GM19372 (cell line): ENCODE measurements around the gene TDRD3.
"Not testable (repeated sequence)": the region's sequence is repeated elsewhere in the genome, so short reads cannot be mapped to it uniquely, and the experiment has no call there.

Experiments
- ATAC-seq: cut with Tn5 transposase; IDR thresholded peaks from one replicate; pipeline ENCODE4 v1.9.1; 2021; ENCODE audit warnings: mild to moderate bottlenecking, low read depth, moderate library complexity; ENCODE audit not compliant: unreplicated experiment

TDRD3 gene

GRCh38 chr13:60396783-60397703, at the start of gene TDRD3:
Gene TDRD3, plus strand, starts transcription at chr13:60397220. Its CDS starts 145 bp downstream, at chr13:60397365.
- peak; percentile 55 for ATAC-seq

- no peak for ATAC-seq
Measured at GRCh38 chr13:60347690-60348089, 49.3 kb upstream of the TDRD3 start.

GRCh38 chr13:60348097-60348496, 48.9 kb upstream of the TDRD3 start:
- ATAC-seq, result no peak

- ATAC-seq, result no peak
Measured at GRCh38 chr13:60351326-60351725, 45.7 kb upstream of the TDRD3 start.

- no peak for ATAC-seq
Measured at GRCh38 chr13:60351855-60352615, 45.0 kb upstream of the TDRD3 start.

- no peak for ATAC-seq
Measured at GRCh38 chr13:60352644-60353043, 44.4 kb upstream of the TDRD3 start.

- ATAC-seq, result no peak
Measured at GRCh38 chr13:60355056-60355455, 42.0 kb upstream of the TDRD3 start.

- ATAC-seq, result no peak
Measured at GRCh38 chr13:60356970-60357369, 40.0 kb upstream of the TDRD3 start.

GRCh38 chr13:60358453-60358852, 38.6 kb upstream of the TDRD3 start:
- ATAC-seq, result no peak

- no peak for ATAC-seq
Measured at GRCh38 chr13:60363288-60363687, 33.7 kb upstream of the TDRD3 start.

- no peak for ATAC-seq
Measured at GRCh38 chr13:60369242-60369641, 27.8 kb upstream of the TDRD3 start.

GRCh38 chr13:60370343-60370742, 26.7 kb upstream of the TDRD3 start:
- ATAC-seq, result no peak

- ATAC-seq, result no peak
Measured at GRCh38 chr13:60372141-60372540, 24.9 kb upstream of the TDRD3 start.

- not testable (repeated sequence) for ATAC-seq
Measured at GRCh38 chr13:60379282-60379681, 17.7 kb upstream of the TDRD3 start.

- ATAC-seq, result no peak
Measured at GRCh38 chr13:60379837-60380565, 17.0 kb upstream of the TDRD3 start.

GRCh38 chr13:60384911-60385310, 12.1 kb upstream of the TDRD3 start:
- no peak for ATAC-seq

- ATAC-seq, result no peak
Measured at GRCh38 chr13:60386250-60386649, 10.8 kb upstream of the TDRD3 start.

- ATAC-seq, result no peak
Measured at GRCh38 chr13:60392131-60392530, 4.9 kb upstream of the TDRD3 start.

- peak; percentile 62 for ATAC-seq
Measured at GRCh38 chr13:60395971-60396782, 843 bp upstream of the TDRD3 start.
